RPMI7951 (cell line): Measurements from ENCODE around the gene TAGLN3. TPM values are rescaled to one million over a fixed set of nuclear protein-coding genes. Genes with fewer than 3 reads are reported as not detected.
"Not testable (repeated sequence)": the region's sequence is repeated elsewhere in the genome, so short reads cannot be mapped to it uniquely, and the experiment has no call there.

ENCODE experiments used
- DNase-seq: peaks from one replicate; pipeline ENCODE4 v3.0.0-alpha.2; 2012; ENCODE audit warnings: low read depth
- total RNA-seq: library from RNA; depleted of rRNA; stranded (reverse); fragments of >200 nt; shearing (Covaris generic); gene quantifications from 2 replicates; pipeline ENCODE4 v1.2.3, GENCODE V29; 2014

TAGLN3 gene
- total RNA-seq, 1 experiment from 2014 or later = 0.48 TPM

DNA sequence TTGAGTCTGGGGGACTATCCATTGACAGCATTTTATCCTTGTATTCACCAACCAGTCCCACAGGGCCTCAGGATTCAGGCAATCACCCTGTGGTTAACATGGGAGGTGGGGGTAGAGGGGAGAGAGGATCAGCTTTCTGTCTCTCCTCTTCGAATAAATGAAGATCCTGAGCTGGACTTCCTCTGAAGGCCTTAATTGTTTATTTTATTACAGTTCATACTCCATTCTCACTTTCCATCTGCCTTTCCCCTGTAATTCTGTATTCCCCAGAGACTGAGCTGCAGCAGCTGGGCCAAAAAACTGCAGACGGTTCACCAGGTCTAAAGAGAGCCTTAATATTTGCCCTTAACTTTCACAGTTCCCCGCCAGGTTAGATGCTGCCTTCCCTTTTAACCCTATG lies 11.9 kb downstream of the TAGLN3 start:
- DNase-seq = no peak

GRCh38 chr3:112011376-112011940 lies 12.7 kb downstream of the TAGLN3 start:
- no peak for DNase-seq

- no peak for DNase-seq
Measured at GRCh38 chr3:112012205-112012992, 13.7 kb downstream of the TAGLN3 start.

- DNase-seq = peak; percentile 74
Measured at GRCh38 chr3:112013058-112013783, 14.5 kb downstream of the TAGLN3 start.

GRCh38 chr3:112013784-112014143 lies 15.0 kb downstream of the TAGLN3 start:
- DNase-seq = no peak

GRCh38 chr3:112017091-112017490 lies 18.4 kb downstream of the TAGLN3 start:
- no peak for DNase-seq

- DNase-seq = no peak
Measured at GRCh38 chr3:112018712-112019111, 20.0 kb downstream of the TAGLN3 start.

GRCh38 chr3:112019716-112020115 lies 21.0 kb downstream of the TAGLN3 start:
- no peak for DNase-seq

DNA sequence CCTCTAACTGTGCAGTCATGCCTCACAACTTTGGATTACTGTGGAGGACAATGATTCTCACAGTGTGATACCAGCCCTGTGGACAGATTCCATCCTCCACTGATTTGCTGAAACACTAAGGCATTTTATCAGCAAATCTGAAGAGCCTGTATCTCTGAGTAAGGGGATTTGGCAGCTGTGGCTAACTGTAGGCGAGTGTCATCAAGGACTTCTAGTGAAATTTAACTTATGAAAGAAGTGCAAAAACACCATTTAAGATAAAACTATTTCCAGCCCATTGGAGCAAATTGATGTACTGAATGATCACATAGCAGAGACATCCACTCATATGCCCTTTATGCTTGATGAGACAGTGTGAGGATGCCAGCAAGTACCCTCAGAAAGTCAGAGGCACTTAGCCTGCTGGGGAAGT lies 22.0 kb downstream of the TAGLN3 start:
- DNase-seq = no peak

- no peak for DNase-seq
Measured at GRCh38 chr3:112027142-112027541, 28.4 kb downstream of the TAGLN3 start.

GRCh38 chr3:112027826-112028225 lies 29.1 kb downstream of the TAGLN3 start:
- DNase-seq = no peak

DNA sequence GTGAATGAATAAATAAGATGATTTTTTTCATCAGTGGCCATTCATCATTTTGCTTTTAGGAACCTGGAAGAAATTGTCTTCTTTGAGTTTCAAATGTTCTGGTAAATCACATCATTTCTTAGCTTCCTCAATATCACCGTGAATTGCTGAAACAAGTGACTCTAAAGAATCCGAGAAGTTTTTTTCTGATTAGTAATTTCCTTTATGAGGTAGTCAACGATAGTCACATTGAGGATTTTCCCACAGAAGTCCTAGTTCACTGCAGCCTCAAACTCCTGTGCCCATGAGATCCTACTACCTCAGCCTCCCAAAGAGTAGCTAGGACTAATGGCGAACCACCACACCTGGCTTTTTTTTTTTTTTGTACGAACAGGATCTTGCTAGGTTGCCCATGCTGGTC lies 32.2 kb downstream of the TAGLN3 start:
- no peak for DNase-seq

DNA sequence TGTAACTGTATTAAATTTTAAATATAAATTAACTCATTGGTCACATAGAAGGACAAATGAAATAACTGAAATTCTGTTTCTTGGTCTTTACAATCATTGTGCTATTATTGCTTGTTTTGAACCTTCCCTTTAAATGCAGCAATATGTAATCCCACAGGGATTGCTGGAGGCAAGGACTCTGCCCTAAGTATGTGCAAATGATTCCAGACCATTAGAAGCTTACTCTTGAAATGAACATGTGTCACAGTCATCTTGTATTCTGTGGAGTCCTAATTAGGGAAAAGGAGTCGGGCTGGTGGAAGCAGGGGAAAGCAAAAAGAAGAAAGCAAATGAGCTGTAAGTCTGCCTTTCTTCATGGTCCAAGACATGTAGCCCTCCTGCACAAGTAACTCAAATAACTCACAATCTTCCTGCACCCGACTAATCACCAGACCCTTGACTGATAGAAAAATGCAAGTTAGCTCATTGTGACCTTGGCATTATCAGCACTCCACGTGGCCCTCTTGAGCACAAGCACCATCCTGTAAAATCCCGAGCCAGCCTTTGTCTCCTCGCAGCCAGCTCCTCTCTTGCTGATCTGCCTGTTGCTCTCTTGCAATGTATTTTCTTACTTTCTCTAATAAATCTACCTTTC lies 33.5 kb downstream of the TAGLN3 start:
- no peak for DNase-seq

DNA sequence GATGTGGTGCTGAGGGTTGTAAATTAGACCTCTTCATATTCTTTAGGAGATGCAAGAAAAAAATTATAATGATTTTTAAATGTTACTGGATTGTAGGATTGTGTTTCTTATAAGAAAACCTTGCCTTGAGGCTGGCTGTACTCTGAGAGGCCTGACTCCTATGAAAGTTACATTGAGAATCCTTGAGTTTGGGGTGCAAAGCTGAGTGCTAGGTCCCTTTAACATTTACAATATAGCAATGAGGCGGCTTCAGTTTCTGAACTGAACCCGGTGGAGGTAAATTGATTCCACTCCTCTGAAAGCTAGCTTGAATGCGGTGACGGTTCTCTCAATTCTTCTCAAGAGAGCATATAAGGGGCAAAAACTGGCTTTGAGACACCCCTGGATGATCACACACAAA lies 35.7 kb downstream of the TAGLN3 start, which contains the start of gene TMPRSS7:
TSS of gene TMPRSS7 (plus strand) at position 301 of the 400 bp plus-strand sequence. CDS start 110 bp downstream, outside the sequence.
- no peak for DNase-seq

DNA sequence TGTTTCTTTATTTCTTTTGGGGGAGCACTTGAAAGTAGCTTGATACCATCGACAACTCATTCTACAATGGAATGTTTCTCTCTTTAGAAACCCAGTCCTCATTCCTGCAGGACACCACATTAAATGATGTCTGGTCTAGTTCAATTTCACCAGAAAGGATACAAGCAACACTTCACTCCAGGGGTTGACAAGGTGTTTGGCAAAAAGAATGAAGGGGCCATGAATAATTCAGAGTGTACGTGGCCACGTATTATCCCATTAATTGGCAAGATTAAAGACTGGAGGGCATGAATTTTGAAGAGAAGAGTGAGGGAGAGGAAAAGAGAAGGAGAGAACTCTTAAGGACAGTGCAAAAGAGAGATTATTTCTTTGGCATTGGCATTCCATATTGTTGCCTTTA lies 36.5 kb downstream of the TAGLN3 start:
- no peak for DNase-seq

DNA sequence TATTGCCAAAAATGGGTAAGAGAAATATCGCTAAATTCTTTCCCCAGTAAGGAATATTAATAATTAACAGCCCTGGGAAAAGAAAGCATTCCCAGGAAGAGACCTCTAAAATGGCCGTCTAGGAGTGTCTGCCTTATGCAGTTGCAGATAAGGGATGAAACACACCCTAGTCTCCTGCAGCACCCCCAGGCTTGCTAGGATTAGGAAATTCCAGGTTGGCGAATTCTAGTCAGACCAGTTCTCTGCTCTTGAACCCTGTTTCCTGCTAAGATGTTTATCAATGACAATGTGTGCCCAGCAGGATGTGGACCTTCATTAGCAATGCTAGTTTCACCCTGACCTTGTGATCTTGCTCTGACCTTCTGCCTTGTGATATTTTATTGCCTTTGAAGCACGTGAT lies 38.5 kb downstream of the TAGLN3 start:
- not testable (repeated sequence) for DNase-seq

DNA sequence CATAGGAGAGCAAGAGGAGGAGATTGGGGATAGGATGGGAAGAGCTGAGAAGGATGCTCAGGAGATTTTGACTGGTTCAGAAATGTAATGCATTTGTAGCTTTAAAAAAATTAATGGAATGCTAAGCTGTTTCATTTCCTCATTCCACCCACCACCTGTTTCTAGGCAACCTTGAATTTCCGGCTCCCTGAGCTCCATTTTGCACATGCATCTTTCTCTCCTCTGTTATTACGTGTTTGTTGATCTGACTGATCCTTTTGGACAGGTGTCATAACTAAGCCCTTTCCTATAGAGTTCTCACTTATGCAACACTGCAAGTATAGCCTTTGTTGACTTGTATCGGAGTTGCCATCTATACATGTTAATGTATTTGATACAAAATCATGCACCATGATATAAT lies 40.1 kb downstream of the TAGLN3 start:
- no peak for DNase-seq

DNA sequence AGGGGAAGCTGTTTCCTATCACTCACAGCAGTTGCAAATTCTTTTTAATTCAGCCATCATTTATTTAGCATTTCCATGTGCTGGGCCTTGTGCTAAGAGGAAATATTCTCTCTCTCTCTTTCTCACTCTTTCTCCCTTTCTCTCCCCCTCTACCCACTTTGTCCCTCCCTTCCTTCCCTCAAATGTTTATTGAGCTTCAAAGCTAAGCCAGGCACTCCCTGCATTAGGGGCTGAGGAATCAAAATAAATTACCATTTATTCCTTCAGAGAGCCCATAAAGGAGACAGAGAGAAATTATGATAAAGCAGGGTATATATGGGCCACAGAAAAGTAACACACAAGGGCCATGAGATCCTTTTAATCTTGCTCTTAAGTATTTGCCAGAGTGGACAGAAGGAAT lies 42.6 kb downstream of the TAGLN3 start:
- no peak for DNase-seq

- peak; percentile 13 for DNase-seq
Measured at GRCh38 chr3:112042842-112043280, 44.1 kb downstream of the TAGLN3 start.

- DNase-seq = peak; percentile 76
Measured at GRCh38 chr3:112043621-112044201, 45.0 kb downstream of the TAGLN3 start.

DNA sequence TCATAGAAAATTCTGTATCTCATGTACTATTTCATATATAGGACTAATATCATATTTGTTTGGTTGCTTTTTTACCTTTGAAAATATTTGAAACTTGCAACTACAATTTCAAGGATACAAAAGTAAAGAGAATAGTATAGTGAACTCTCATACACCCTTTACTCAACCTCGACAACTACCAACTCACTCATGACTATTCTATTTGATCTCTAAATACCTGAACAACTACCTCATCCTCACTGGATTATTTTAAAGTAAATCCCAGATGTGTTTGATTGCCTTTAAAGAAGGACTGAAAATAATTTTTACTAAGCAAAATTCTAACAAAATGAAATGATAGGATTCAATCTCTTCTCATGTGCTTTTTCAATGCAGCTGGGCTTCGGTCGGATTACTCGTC lies 47.9 kb downstream of the TAGLN3 start:
- no peak for DNase-seq

DNA sequence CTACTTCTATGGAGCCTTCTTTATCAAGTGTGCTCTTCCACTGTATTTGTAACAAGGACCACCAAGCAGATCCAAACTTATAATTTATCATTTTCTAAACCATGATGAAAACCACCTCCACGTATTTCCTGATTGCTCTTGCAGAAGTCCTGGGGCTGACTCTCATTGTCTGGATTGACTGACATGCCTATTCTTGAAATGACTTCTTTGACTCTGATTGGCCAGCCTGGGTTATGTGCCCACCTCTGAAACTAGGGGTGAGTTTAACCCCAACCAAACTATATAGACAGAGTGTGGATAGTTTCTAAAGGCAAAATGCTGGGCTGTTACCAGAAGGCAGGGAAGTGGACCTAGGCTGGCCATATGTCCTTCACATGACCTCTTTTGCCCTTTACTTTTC lies 48.5 kb downstream of the TAGLN3 start:
- DNase-seq = no peak
